HEK293 (cell line): Measurements from ENCODE around the gene STK24.
A peak's percentile ranks its signal among the peaks of the same experiment; 100 is the strongest.

Source experiments
- CTCF ChIA-PET: fragments of 350-600 bp; formaldehyde crosslinking; extraction: SDS; loops from one replicate; lab custom pipeline; 2021; ENCODE audit warnings: antibody characterized with exemption; lab: Yijun Ruan, JAX
- POLR2A ChIA-PET: fragments of 300-600 bp; formaldehyde crosslinking; extraction: SDS; loops from one replicate; lab custom pipeline; 2020; ENCODE audit warnings: antibody characterized with exemption, inconsistent platforms; lab: Yijun Ruan, JAX
- H3K27ac ChIP-seq: fragments of 200-500 bp; sonication (Bioruptor generic); 2 replicates; pipeline ENCODE4 v1.5.1; 2014; ENCODE audit warnings: low read depth, low read length, control low read depth, inconsistent platforms; ENCODE audit errors: extremely low read depth
- H3K36me3 ChIP-seq, 2 experiments: fragments of 200-500 bp in 1 of 2; sonication (Bioruptor generic) in 1 of 2; 1 replicate in 1 of 2; 2 replicates in 1 of 2; pipeline ENCODE4 v1.5.1; 2014 to 2017; ENCODE audit warnings: inconsistent platforms in 2 of 2, low read length in 2 of 2; ENCODE audit not compliant: control insufficient read depth in 2 of 2, insufficient read depth in 1 of 2
- H3K4me1 ChIP-seq: fragments of 200-500 bp; sonication (Bioruptor generic); 2 replicates; pipeline ENCODE4 v1.5.1; 2014; ENCODE audit warnings: mild to moderate bottlenecking, low read length, inconsistent platforms; ENCODE audit not compliant: control insufficient read depth, insufficient read depth
- H3K4me3 ChIP-seq: 2 replicates; pipeline ENCODE4 v1.5.1; 2011; ENCODE audit warnings: low read depth, mild to moderate bottlenecking, control low read depth, low read length, moderate library complexity
- H3K9me3 ChIP-seq: fragments of 200-500 bp; sonication (Bioruptor generic); 2 replicates; pipeline ENCODE4 v1.5.1; 2014; ENCODE audit warnings: low read depth, low read length, inconsistent platforms; ENCODE audit not compliant: control insufficient read depth, insufficient read depth
- HOXA7 ChIP-seq: sonication (generic); formaldehyde crosslinking; IDR thresholded peaks from 2 replicates; pipeline ENCODE4 v1.8.1; 2022; ENCODE audit warnings: missing genetic modification reagents, borderline replicate concordance
- SCRT1 ChIP-seq: fragments of 450-650 bp; formaldehyde crosslinking; IDR thresholded peaks from 2 replicates; pipeline ENCODE4 v1.5.1; 2016; ENCODE audit warnings: missing biosample characterization, missing genetic modification characterization, borderline replicate concordance
- ZBTB21 ChIP-seq: fragments of 450-650 bp; formaldehyde crosslinking; IDR thresholded peaks from 2 replicates; pipeline ENCODE4 v1.5.1; 2017; ENCODE audit warnings: missing biosample characterization, missing genetic modification characterization
- ZBTB7A ChIP-seq: fragments of 450-650 bp; formaldehyde crosslinking; IDR thresholded peaks from 2 replicates; pipeline ENCODE4 v1.5.1; 2016; ENCODE audit warnings: low read depth, missing biosample characterization, missing genetic modification characterization
- ZFP69B ChIP-seq: fragments of 450-650 bp; formaldehyde crosslinking; IDR thresholded peaks from 2 replicates; pipeline ENCODE4 v1.5.1; 2016; ENCODE audit warnings: missing biosample characterization, missing genetic modification characterization
- ZIC2 ChIP-seq: fragments of 450-650 bp; formaldehyde crosslinking; IDR thresholded peaks from 2 replicates; pipeline ENCODE4 v1.5.1; 2016; ENCODE audit warnings: missing biosample characterization, missing genetic modification characterization
- ZNF114 ChIP-seq: fragments of 450-650 bp; formaldehyde crosslinking; IDR thresholded peaks from 2 replicates; pipeline ENCODE4 v1.5.0; 2017; ENCODE audit warnings: missing biosample characterization, missing genetic modification characterization
- ZNF404 ChIP-seq: fragments of 450-650 bp; formaldehyde crosslinking; IDR thresholded peaks from 2 replicates; pipeline ENCODE4 v1.5.1; 2017; ENCODE audit warnings: missing biosample characterization, missing genetic modification characterization
- ZNF473 ChIP-seq: fragments of 450-650 bp; formaldehyde crosslinking; IDR thresholded peaks from 2 replicates; pipeline ENCODE4 v1.5.1; 2017; ENCODE audit warnings: missing biosample characterization, missing genetic modification characterization
- ZNF600 ChIP-seq: fragments of 450-650 bp; formaldehyde crosslinking; IDR thresholded peaks from 2 replicates; pipeline ENCODE4 v1.5.1; 2016; ENCODE audit warnings: missing biosample characterization, missing genetic modification characterization
- ZNF776 ChIP-seq: fragments of 450-650 bp; formaldehyde crosslinking; IDR thresholded peaks from 2 replicates; pipeline ENCODE4 v1.5.0; 2017; ENCODE audit warnings: missing biosample characterization, missing genetic modification characterization, borderline replicate concordance
- ZNF791 ChIP-seq: fragments of 450-650 bp; formaldehyde crosslinking; IDR thresholded peaks from 2 replicates; pipeline ENCODE4 v1.5.1; 2016; ENCODE audit warnings: missing biosample characterization, missing genetic modification characterization
- ZNF830 ChIP-seq: fragments of 450-650 bp; IDR thresholded peaks from 2 replicates; pipeline ENCODE4 v1.5.0; 2018; ENCODE audit warnings: missing biosample characterization, missing genetic modification characterization, low read depth, mild to moderate bottlenecking, moderate library complexity
- TF ChIP-seq, protein P1 (sequence below): fragments of 450-650 bp; formaldehyde crosslinking; IDR thresholded peaks from 2 replicates; pipeline ENCODE4 v1.5.1; 2016; ENCODE audit warnings: missing biosample characterization, missing genetic modification characterization, borderline replicate concordance
- TF ChIP-seq, protein P2 (sequence below): fragments of 450-650 bp; formaldehyde crosslinking; IDR thresholded peaks from 2 replicates; pipeline ENCODE4 v1.5.1; 2016; ENCODE audit warnings: missing biosample characterization, missing genetic modification characterization
- TF ChIP-seq, protein P3 (sequence below): fragments of 450-650 bp; formaldehyde crosslinking; IDR thresholded peaks from 2 replicates; pipeline ENCODE4 v1.5.1; 2016; ENCODE audit warnings: missing biosample characterization, missing genetic modification characterization
- TF ChIP-seq, protein P4 (sequence below): fragments of 450-650 bp; formaldehyde crosslinking; IDR thresholded peaks from 2 replicates; pipeline ENCODE4 v1.5.1; 2016; ENCODE audit warnings: missing biosample characterization, missing genetic modification characterization
- TF ChIP-seq, protein P5 (sequence below): fragments of 450-650 bp; formaldehyde crosslinking; IDR thresholded peaks from 2 replicates; pipeline ENCODE4 v1.5.1; 2017; ENCODE audit warnings: missing biosample characterization, missing genetic modification characterization
- TF ChIP-seq, protein P6 (sequence below): fragments of 450-650 bp; formaldehyde crosslinking; IDR thresholded peaks from 2 replicates; pipeline ENCODE4 v1.5.1; 2016; ENCODE audit warnings: missing biosample characterization, missing genetic modification characterization
- TF ChIP-seq, protein P7 (sequence below): fragments of 450-650 bp; formaldehyde crosslinking; IDR thresholded peaks from 2 replicates; pipeline ENCODE4 v1.5.1; 2016; ENCODE audit warnings: missing biosample characterization, missing genetic modification characterization

The STK24 gene

DNA sequence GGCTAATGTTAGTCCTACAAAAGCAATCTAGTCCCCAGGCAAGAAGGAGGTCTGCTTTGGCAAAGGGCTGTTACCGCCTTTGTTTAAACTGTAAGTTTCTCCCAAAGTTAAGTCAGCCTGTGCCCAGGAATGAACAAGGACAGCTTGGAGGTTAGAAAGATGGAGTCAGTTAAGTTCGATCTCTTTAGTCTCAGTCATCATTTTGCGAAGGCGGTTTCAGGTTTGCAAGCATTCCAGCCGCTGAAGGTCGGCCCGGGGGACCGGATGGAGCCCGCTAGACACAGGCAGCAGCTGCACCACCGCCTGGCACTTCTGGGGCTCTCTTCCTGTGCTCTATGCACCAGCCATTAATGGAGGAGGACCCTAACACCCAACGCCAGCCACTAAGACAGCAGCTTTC lies 91.3 kb downstream of the STK24 start (continued):
- TF ChIP-seq, protein P1, sequence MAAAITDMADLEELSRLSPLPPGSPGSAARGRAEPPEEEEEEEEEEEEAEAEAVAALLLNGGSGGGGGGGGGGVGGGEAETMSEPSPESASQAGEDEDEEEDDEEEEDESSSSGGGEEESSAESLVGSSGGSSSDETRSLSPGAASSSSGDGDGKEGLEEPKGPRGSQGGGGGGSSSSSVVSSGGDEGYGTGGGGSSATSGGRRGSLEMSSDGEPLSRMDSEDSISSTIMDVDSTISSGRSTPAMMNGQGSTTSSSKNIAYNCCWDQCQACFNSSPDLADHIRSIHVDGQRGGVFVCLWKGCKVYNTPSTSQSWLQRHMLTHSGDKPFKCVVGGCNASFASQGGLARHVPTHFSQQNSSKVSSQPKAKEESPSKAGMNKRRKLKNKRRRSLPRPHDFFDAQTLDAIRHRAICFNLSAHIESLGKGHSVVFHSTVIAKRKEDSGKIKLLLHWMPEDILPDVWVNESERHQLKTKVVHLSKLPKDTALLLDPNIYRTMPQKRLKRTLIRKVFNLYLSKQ, result no peak
- no peak for TF ChIP-seq ZNF830 (tag by site-specific recombination)
- TF ChIP-seq SCRT1, result no peak
- no peak for TF ChIP-seq ZBTB7A (tag by site-specific recombination)
- no peak for TF ChIP-seq ZNF114 (tag by site-specific recombination)
- TF ChIP-seq, all 188 proteins: peak for 0

DNA sequence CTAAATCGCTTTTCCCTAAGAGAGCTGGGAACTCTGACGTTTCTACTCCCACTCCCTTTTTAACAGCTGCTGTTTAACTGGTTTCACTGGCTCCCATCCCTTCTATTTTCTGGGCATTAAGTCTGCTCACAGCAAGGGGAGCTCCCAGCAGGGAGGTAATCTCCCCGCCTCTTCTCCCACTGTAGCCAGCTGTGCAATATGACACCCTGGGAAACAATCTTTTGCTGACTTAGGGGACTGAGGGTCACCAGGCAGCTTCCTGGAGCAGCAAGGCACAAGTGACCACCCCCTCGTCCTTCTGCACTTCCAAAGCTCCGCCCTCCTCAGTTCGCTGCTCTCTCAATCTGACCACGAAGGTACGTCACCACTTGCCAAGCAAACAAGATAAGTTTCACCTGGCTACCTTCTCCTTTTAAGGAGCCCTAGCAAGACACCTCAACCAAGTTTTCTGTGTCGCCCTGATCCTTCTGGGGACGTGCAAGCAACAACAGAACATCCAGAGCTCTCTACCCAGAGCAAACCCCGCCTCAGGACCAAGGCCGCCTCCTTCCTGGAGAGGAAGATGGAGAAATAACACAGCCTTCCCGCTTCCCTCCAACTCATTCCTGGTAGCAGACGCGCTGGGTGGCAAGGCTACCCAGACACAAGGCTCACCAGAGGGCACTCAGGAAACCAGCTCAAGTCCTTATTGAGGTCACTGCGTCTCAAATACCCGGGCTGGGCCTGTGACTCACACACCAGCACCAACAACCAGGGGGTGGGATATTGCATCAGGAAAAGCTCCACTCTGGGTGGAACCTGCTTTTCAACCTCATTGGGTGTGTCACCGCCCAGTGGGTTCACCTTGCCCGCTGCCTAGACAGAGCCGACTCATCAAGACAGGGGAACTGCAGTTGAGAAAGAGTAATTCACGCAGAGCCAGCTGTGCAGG lies 92.4 kb downstream of the STK24 start:
- Histone ChIP-seq H3K27ac (peak overlapping the region; percentile 58), H3K4me1 (peaks cover 15% of the 10 kb centered on the region), H3K9me3 (no peaks in the 10 kb centered on the region), H3K4me3 (peak overlapping the region; percentile 18), H3K36me3 (no peaks in the 10 kb centered on the region)
- CTCF ChIA-PET, result interaction anchor here (1.0 to 3.2 kb wide), 3 partner anchors 16 to 190 kb away, joined by 3 to 15 read pairs (median 3); no protein-coding TSS in a partner anchor
- POLR2A ChIA-PET, result interaction anchor here (0.5 to 2.5 kb wide), 7 partner anchors 11 to 103 kb away, joined by 3 to 9 read pairs (median 3); partner anchors contain the start of gene STK24
- TF ChIP-seq ZNF600 (tag by site-specific recombination) (peak; percentile 94), ZFP69B (tag by site-specific recombination) (0 out of 2 replicates have a peak, but pooled peaks have one; percentile 27), ZNF473 (tag by site-specific recombination) (no peak), ZNF404 (no peak), ZBTB21 (tag by site-specific recombination) (peak; percentile 57), ZIC2 (tag by site-specific recombination) (peak; percentile 93), ZNF776 (tag by site-specific recombination) (no peak), HOXA7 (no peak), ZNF791 (tag by site-specific recombination) (no peak)
- TF ChIP-seq, protein P1, result no peak
- TF ChIP-seq, protein P2, sequence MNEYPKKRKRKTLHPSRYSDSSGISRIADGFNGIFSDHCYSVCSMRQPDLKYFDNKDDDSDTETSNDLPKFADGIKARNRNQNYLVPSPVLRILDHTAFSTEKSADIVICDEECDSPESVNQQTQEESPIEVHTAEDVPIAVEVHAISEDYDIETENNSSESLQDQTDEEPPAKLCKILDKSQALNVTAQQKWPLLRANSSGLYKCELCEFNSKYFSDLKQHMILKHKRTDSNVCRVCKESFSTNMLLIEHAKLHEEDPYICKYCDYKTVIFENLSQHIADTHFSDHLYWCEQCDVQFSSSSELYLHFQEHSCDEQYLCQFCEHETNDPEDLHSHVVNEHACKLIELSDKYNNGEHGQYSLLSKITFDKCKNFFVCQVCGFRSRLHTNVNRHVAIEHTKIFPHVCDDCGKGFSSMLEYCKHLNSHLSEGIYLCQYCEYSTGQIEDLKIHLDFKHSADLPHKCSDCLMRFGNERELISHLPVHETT, result no peak
- TF ChIP-seq, protein P3, sequence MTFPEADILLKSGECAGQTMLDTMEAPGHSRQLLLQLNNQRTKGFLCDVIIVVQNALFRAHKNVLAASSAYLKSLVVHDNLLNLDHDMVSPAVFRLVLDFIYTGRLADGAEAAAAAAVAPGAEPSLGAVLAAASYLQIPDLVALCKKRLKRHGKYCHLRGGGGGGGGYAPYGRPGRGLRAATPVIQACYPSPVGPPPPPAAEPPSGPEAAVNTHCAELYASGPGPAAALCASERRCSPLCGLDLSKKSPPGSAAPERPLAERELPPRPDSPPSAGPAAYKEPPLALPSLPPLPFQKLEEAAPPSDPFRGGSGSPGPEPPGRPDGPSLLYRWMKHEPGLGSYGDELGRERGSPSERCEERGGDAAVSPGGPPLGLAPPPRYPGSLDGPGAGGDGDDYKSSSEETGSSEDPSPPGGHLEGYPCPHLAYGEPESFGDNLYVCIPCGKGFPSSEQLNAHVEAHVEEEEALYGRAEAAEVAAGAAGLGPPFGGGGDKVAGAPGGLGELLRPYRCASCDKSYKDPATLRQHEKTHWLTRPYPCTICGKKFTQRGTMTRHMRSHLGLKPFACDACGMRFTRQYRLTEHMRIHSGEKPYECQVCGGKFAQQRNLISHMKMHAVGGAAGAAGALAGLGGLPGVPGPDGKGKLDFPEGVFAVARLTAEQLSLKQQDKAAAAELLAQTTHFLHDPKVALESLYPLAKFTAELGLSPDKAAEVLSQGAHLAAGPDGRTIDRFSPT (tag by site-specific recombination), result peak; percentile 81
- TF ChIP-seq, protein P4, sequence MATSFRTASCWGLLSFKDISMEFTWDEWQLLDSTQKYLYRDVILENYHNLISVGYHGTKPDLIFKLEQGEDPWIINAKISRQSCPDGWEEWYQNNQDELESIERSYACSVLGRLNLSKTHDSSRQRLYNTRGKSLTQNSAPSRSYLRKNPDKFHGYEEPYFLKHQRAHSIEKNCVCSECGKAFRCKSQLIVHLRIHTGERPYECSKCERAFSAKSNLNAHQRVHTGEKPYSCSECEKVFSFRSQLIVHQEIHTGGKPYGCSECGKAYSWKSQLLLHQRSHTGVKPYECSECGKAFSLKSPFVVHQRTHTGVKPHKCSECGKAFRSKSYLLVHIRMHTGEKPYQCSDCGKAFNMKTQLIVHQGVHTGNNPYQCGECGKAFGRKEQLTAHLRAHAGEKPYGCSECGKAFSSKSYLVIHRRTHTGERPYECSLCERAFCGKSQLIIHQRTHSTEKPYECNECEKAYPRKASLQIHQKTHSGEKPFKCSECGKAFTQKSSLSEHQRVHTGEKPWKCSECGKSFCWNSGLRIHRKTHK, result no peak
- TF ChIP-seq, protein P5, sequence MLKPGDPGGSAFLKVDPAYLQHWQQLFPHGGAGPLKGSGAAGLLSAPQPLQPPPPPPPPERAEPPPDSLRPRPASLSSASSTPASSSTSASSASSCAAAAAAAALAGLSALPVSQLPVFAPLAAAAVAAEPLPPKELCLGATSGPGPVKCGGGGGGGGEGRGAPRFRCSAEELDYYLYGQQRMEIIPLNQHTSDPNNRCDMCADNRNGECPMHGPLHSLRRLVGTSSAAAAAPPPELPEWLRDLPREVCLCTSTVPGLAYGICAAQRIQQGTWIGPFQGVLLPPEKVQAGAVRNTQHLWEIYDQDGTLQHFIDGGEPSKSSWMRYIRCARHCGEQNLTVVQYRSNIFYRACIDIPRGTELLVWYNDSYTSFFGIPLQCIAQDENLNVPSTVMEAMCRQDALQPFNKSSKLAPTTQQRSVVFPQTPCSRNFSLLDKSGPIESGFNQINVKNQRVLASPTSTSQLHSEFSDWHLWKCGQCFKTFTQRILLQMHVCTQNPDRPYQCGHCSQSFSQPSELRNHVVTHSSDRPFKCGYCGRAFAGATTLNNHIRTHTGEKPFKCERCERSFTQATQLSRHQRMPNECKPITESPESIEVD (tag by site-specific recombination), result peak; percentile 26; the same call in 1 of the 2 replicates
- TF ChIP-seq, protein P6, sequence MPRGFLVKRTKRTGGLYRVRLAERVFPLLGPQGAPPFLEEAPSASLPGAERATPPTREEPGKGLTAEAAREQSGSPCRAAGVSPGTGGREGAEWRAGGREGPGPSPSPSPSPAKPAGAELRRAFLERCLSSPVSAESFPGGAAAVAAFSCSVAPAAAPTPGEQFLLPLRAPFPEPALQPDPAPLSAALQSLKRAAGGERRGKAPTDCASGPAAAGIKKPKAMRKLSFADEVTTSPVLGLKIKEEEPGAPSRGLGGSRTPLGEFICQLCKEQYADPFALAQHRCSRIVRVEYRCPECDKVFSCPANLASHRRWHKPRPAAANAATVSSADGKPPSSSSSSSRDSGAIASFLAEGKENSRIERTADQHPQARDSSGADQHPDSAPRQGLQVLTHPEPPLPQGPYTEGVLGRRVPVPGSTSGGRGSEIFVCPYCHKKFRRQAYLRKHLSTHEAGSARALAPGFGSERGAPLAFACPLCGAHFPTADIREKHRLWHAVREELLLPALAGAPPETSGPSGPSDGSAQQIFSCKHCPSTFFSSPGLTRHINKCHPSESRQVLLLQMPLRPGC (tag by site-specific recombination), result peak; percentile 35; the same call in 1 of the 2 replicates
- TF ChIP-seq, protein P7, sequence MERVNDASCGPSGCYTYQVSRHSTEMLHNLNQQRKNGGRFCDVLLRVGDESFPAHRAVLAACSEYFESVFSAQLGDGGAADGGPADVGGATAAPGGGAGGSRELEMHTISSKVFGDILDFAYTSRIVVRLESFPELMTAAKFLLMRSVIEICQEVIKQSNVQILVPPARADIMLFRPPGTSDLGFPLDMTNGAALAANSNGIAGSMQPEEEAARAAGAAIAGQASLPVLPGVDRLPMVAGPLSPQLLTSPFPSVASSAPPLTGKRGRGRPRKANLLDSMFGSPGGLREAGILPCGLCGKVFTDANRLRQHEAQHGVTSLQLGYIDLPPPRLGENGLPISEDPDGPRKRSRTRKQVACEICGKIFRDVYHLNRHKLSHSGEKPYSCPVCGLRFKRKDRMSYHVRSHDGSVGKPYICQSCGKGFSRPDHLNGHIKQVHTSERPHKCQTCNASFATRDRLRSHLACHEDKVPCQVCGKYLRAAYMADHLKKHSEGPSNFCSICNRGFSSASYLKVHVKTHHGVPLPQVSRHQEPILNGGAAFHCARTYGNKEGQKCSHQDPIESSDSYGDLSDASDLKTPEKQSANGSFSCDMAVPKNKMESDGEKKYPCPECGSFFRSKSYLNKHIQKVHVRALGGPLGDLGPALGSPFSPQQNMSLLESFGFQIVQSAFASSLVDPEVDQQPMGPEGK (tag by site-specific recombination), result peak; percentile 80
